Activated B cell treated with CpG ODN at 0.5 μM for 24 hours (primary cell): ENCODE measurements around the gene VPS54. TPM values are rescaled to one million over a fixed set of nuclear protein-coding genes. Genes with fewer than 3 reads are reported as not detected.

ENCODE experiments used
- ATAC-seq: fragments of 200-7000 bp; cut with Tn5 transposase; one replicate; pipeline ENCODE4 v1.10.0; 2021; ENCODE audit warnings: low read depth, mild to moderate bottlenecking, moderate library complexity
- CTCF ChIA-PET: fragments of 350-600 bp; sonication (Branson Sonifier 250); formaldehyde crosslinking; loops from one replicate; lab custom pipeline; 2021; ENCODE audit warnings: antibody characterized with exemption; lab: Charles Lee
- POLR2A ChIA-PET: fragments of 350-600 bp; sonication (Branson Sonifier 250); formaldehyde crosslinking; loops from one replicate; lab custom pipeline; 2021; ENCODE audit warnings: antibody characterized with exemption; lab: Charles Lee
- DNase-seq: peaks from one replicate; pipeline ENCODE4 v3.0.0; 2022
- H3K27ac Mint-ChIP-seq: one replicate; pipeline ENCODE4 v1.8.0; 2020; ENCODE audit warnings: mixed read lengths
- H3K27me3 Mint-ChIP-seq: one replicate; pipeline ENCODE4 v1.8.0; 2021; ENCODE audit warnings: mixed read lengths
- H3K36me3 Mint-ChIP-seq: one replicate; pipeline ENCODE4 v1.8.0; 2021; ENCODE audit warnings: low read depth, mixed read lengths
- H3K4me1 Mint-ChIP-seq: one replicate; pipeline ENCODE4 v1.8.0; 2021; ENCODE audit warnings: mixed read lengths
- H3K4me3 Mint-ChIP-seq: one replicate; pipeline ENCODE4 v1.8.0; 2020; ENCODE audit warnings: mild to moderate bottlenecking, mixed read lengths
- H3K9me3 Mint-ChIP-seq: one replicate; pipeline ENCODE4 v1.8.0; 2020; ENCODE audit warnings: mixed read lengths
- intact Hi-C: fragments of 100-400 bp; cut with micrococcal nuclease; formaldehyde crosslinking; loops from one replicate; pipeline ENCODE4 v1.15.1; 2024
- total RNA-seq: library from RNA; stranded (reverse); gene quantifications from 2 replicates; pipeline ENCODE4 v1.2.3, GENCODE V29; 2022
- TF ChIP-seq, protein P1 (sequence below): fragments of 200-600 bp; IDR thresholded peaks from one replicate; pipeline ENCODE4 v1.8.0; 2022; ENCODE audit warnings: antibody characterized with exemption, mild to moderate bottlenecking

The VPS54 gene
- total RNA-seq, 1 donor from 2014 or later: 13.1 TPM

- H3K27ac Mint-ChIP-seq: no peak overlapping the region
- no peak overlapping the region for H3K4me3 Mint-ChIP-seq
- ATAC-seq: no peak
- CTCF ChIA-PET: no interaction called here
- POLR2A ChIA-PET: no interaction called here
- H3K4me1 Mint-ChIP-seq: peaks cover 27% of the 10 kb centered on the region
- TF ChIP-seq, protein P1, sequence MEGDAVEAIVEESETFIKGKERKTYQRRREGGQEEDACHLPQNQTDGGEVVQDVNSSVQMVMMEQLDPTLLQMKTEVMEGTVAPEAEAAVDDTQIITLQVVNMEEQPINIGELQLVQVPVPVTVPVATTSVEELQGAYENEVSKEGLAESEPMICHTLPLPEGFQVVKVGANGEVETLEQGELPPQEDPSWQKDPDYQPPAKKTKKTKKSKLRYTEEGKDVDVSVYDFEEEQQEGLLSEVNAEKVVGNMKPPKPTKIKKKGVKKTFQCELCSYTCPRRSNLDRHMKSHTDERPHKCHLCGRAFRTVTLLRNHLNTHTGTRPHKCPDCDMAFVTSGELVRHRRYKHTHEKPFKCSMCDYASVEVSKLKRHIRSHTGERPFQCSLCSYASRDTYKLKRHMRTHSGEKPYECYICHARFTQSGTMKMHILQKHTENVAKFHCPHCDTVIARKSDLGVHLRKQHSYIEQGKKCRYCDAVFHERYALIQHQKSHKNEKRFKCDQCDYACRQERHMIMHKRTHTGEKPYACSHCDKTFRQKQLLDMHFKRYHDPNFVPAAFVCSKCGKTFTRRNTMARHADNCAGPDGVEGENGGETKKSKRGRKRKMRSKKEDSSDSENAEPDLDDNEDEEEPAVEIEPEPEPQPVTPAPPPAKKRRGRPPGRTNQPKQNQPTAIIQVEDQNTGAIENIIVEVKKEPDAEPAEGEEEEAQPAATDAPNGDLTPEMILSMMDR: no peak
- H3K9me3 Mint-ChIP-seq: no peaks in the 10 kb centered on the region
- intact Hi-C loops: loop anchor here (5.0 kb wide), 1 partner anchor 1213 kb away; the partner anchor contains the start of gene ACTR2
- DNase-seq: no peak
- H3K36me3 Mint-ChIP-seq: peaks cover 6% of the 10 kb centered on the region
- H3K27me3 Mint-ChIP-seq: no peaks in the 10 kb centered on the region
These were observed 4.6 kb downstream of the VPS54 start for GRCh38 chr2:64014628-64015027.

DNA sequence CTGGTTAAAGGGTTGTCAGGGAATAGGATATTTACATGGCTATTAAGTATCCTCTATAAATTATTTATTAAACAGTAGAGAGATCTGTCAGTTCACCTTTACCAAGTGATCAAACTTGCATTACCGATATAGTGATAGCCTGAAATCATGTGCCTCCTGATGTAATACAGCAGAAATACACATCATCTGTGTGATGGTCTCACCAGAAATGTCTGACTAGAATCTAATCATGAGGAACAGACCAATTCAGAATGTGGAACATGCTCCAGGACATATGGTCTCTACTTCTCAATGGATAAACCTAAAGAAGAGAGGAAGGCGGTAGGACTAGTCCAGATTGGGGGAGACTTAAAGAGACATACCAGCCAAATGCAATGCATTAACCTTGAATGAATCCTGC lies 6.2 kb downstream of the VPS54 start:
- intact Hi-C loops: no loop called here
- Mint-ChIP-seq H3K9me3 (no peaks in the 10 kb centered on the region), H3K4me3 (no peak overlapping the region), H3K4me1 (peaks cover 21% of the 10 kb centered on the region), H3K36me3 (peaks cover 3% of the 10 kb centered on the region), H3K27ac (no peak overlapping the region), H3K27me3 (no peaks in the 10 kb centered on the region)
- ATAC-seq (no peak), DNase-seq (no peak)
- ChIA-PET CTCF (no interaction called here), POLR2A (interaction anchor here (0.7 kb wide), 1 partner anchor 94 kb away, joined by 3 read pairs; no protein-coding TSS in a partner anchor)
- TF ChIP-seq, protein P1: no peak

- no peaks in the 10 kb centered on the region for H3K27me3 Mint-ChIP-seq
- ATAC-seq (no peak), DNase-seq (no peak)
- H3K27ac Mint-ChIP-seq: no peak overlapping the region
- H3K4me3 Mint-ChIP-seq: no peak overlapping the region
- ChIA-PET POLR2A (no interaction called here), CTCF (interaction anchor here (0.7 kb wide), 1 partner anchor 476 kb away, joined by 3 read pairs; no protein-coding TSS in a partner anchor)
- intact Hi-C loops: no loop called here
- peaks cover 15% of the 10 kb centered on the region for H3K4me1 Mint-ChIP-seq
- TF ChIP-seq, protein P1: no peak
- H3K9me3 Mint-ChIP-seq: no peaks in the 10 kb centered on the region
- H3K36me3 Mint-ChIP-seq: peaks cover 8% of the 10 kb centered on the region
These were observed 7.1 kb downstream of the VPS54 start for GRCh38 chr2:64012115-64012514.

DNA sequence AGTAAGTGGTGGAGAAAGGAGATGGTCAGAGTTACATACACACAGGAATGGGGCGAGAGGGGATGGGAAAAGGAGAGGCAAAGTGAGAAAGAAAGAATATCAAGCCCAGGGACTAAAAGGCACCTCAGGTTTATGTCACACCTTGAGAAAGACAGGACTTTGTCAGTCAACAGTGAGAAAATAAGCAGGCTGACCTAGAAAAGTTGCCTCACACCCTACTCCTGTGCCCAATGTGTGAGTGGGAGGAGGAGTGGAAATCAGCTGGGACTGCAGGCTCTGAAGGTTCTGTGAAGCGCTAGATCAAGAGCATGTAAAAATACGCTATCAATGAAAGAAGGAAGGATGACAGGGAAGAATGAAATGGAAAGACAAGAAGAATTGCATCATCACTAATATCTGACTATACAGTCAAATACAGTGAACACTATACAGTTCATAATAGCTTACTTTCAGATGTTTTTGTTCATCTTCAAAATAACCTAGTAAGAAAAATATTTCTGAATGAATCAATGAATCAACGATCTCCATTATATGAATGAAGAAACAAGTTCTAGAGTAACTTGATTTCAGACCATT lies 10.7 kb downstream of the VPS54 start:
- no peak for DNase-seq
- H3K27ac Mint-ChIP-seq: no peak overlapping the region
- no peaks in the 10 kb centered on the region for H3K9me3 Mint-ChIP-seq
- CTCF ChIA-PET: no interaction called here
- peaks cover 15% of the 10 kb centered on the region for H3K36me3 Mint-ChIP-seq
- ATAC-seq: no peak
- POLR2A ChIA-PET: interaction anchor here (0.7 kb wide), 1 partner anchor 39 kb away, joined by 5 read pairs; no protein-coding TSS in a partner anchor
- H3K4me3 Mint-ChIP-seq: no peak overlapping the region
- TF ChIP-seq, protein P1: no peak
- intact Hi-C loops: no loop called here
- peaks cover 8% of the 10 kb centered on the region for H3K4me1 Mint-ChIP-seq
- H3K27me3 Mint-ChIP-seq: no peaks in the 10 kb centered on the region

DNA sequence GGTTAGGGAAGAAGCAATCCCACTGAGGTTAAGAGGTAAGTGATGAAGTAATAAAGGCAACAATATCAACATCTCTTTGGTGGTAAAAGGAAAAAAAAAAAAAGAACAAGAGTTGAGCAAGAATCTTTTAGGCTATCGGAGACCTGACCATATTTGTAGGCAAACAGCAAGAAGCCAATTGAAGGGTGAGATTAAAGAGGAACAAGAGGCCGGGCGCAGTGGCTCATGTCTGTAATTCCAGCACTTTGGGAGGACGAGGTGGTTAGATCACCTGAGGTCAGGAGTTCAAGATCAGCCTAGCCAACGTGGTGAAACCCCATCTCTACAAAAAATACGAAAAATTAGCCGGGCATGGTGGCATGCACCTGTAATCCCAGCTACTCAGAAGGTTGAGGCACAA lies 11.3 kb downstream of the VPS54 start:
- POLR2A ChIA-PET: interaction anchor here (0.7 kb wide), 1 partner anchor 38 kb away, joined by 5 read pairs; no protein-coding TSS in a partner anchor
- H3K36me3 Mint-ChIP-seq: peaks cover 15% of the 10 kb centered on the region
- peaks cover 5% of the 10 kb centered on the region for H3K4me1 Mint-ChIP-seq
- H3K27me3 Mint-ChIP-seq: no peaks in the 10 kb centered on the region
- H3K4me3 Mint-ChIP-seq: no peak overlapping the region
- DNase-seq: no peak
- CTCF ChIA-PET: no interaction called here
- no peak for ATAC-seq
- H3K9me3 Mint-ChIP-seq: no peaks in the 10 kb centered on the region
- TF ChIP-seq, protein P1: no peak
- intact Hi-C loops: no loop called here
- H3K27ac Mint-ChIP-seq: no peak overlapping the region
